Stimulated activated CD4-positive, alpha-beta T cell treated with anti-CD3 and anti-CD28 coated beads, Interleukin-1b, Interleukin-23, amount 100 ng/mL, for 1 hour (primary cell): ENCODE results near the gene TPPP.
"Not testable (repeated sequence)": the region's sequence is repeated elsewhere in the genome, so short reads cannot be mapped to it uniquely, and the experiment has no call there.

Experiments
- DNase-seq, 2 donors: peaks; one replicate each; pipeline ENCODE4 v3.0.0-alpha.2; 2020; ENCODE audit warnings: low read depth in 2 of 2

TPPP gene

DNA sequence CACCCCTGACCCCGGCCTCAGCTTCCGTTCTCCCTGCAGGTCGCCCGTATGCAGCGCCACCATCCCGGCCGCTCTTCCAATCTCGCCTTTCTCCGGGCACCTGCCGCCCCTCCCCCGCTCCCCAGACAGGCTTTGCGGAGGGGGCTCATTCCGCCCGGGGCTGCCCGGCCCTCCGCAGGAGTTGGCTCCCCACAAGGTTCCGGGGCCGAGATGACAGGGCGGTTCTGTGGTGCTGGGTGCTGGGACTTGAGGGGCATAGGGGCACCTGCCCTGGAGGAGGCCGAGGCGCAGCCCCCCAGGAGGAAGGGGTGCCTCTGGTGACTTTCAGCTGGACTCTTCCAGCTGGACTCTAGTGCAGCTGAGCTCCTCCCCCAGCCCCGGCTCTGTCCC lies 885 bp upstream of the TPPP start:
- not testable (repeated sequence) for DNase-seq

DNA sequence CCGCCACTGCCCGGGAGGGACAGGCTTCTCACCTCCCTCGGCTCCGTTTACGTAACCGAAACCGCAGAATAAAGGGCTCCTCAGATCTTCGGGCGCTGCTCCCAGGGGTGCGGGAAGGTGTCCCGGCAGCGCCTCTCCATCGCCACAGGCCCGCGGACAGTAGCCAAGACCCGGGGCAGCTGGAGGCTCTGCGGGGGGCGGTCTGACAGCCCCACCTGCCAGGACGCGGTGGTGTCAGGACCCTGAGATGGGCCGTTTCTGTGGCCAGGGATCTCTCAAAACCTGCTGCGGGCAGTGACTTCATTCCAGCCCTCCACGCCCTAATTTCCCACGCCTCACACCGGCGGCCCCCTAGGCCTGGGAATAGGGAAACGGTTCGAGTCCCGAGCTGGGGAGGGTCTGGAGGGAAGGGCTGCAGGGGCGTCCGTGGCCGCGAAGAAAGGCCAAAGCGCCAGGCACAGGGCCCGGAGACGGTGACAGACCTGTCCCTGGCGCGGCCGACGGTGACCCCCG lies 567 bp downstream of the TPPP start:
- not testable (repeated sequence) for DNase-seq

DNA sequence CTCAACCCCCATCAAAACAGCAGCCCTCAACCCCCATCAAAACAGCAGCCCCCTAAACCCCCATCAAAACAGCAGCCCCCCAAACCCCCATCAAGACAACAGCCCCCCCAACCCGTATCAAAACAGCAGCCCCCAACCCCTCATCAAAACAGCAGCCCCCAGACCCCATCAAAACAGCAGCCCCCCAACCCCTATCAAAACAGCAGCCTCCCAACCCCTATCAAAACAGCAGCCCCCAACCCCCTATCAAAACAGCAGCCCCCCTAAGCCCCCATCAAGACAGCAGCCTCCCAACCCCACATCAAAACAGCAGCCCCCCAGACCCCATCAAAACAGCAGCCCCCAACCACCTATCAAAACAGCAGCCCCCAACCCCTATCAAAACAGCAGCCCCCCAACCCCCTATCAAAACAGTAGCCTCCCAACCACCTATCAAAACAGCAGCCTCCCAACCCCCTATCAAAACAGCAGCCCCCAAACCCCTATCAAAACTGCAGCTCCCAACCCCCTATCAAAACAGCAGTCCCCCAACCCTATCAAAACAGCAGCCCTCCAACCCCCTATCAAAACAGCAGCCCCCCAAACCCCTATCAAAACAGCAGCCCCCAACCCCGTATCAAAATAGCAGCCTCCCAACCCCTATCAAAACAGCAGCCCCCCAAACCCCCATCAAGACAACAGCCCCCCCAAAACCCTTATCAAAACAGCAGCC lies 1.2 kb downstream of the TPPP start:
- DNase-seq, result no peak

DNA sequence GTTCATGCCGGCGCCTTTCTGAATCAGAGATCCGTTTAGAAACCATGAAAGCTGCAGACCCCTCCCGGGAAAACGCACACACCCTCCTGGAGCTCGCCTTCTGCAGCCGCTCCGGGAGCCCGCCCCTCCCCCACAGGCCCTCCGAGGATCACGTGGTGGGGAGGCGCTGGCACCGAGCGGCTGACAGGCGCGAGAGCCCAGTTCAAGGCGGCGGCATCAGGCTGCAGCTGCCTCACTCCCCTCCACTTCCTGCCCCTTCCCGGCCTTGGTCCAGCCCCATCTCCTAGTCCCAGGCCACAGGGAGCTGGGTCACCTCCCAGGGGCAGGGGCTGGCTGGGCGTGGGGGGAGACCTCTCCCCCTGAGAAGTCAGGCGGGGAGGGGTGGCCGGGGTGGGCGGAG lies 2.1 kb downstream of the TPPP start:
- DNase-seq, result not testable (repeated sequence)

DNA sequence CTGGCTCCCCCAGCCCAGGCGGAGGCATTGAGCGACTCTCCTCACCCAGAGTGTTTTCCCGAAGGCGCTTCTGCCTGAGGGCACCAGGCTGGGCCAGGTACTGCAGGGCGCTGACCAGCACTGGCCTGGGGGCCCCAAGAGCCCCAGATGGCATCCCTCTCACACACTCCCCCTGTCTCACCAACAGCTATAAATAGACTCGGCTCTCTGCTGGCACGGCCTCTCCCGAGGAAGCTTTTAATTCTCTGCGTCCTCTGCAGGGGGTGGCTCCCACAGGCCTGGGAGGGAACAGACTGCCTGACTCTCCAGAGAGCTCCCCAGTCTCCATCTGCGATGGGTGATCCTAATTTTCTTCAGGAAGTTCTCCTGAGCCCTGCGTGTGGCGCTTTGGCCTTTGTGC lies 2.9 kb downstream of the TPPP start:
- DNase-seq, result not testable (repeated sequence)

DNA sequence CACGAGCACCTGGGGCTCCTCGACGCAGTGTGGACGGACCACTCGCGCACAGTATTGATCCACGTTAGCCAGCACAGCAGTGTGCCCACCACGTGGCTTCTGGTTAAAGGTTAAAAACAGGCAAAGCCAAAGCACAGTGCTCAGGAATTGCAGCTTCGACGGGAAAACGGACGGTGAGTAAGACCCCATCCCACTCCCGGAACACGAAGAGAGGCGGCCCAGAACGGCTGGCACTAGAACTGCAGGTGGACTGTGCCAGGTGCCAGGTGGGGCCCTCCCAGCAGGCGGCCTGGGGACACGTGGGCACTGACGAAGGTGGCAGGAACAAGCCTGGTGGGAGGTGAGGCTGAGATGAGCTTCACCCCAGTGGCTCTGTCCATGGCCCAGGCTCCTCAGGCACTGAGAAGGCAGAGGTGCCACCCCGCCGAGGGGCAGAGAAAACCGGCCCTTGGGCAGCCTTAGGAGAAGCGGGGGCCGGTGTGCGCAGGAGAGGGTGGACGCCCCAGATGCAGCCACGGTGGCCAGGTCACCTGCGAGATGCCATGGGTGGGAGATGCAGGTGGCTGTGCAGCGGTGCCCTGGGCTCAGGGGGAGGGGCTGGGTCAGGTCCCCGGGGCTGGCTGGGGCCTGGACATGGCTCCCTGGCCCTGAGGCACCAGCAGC lies 4.7 kb downstream of the TPPP start:
- DNase-seq, result not testable (repeated sequence)

DNA sequence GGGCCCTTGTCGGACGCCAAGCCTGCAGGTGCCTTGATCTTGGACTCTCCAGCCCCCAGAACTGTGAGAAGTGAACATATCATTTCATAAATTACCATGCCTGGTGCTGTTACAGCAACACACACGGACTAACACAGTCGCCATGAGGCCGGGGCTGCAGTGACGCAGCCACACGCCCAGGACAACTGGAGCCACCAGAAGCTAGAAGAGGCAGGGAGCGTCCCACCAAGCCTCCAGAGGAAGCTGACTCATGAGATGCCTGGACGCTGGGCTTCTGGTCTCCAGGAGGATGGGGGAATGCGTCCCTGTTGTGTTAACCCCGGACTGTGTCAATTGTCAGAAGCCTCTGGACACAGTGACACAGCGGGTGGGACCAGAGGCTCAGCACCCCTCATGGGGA lies 6.2 kb downstream of the TPPP start:
- not testable (repeated sequence) for DNase-seq

DNA sequence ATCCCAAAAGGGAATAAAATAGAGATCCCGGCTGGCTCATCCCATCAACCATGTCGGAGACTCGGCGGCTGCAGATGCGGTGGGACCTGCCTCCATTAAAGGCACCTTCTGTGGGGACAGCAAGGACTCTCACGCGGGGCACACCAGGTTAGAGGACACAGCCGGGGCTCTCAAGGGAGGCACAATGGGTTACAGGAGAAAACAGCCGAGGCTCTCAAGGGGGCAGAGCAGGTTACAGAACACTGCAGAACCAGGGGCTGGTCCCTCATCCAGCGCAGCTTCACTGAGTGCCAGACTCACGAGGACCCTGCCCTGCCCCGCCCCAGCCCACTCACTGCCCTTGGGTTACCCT lies 7.0 kb downstream of the TPPP start:
- DNase-seq, result not testable (repeated sequence)

DNA sequence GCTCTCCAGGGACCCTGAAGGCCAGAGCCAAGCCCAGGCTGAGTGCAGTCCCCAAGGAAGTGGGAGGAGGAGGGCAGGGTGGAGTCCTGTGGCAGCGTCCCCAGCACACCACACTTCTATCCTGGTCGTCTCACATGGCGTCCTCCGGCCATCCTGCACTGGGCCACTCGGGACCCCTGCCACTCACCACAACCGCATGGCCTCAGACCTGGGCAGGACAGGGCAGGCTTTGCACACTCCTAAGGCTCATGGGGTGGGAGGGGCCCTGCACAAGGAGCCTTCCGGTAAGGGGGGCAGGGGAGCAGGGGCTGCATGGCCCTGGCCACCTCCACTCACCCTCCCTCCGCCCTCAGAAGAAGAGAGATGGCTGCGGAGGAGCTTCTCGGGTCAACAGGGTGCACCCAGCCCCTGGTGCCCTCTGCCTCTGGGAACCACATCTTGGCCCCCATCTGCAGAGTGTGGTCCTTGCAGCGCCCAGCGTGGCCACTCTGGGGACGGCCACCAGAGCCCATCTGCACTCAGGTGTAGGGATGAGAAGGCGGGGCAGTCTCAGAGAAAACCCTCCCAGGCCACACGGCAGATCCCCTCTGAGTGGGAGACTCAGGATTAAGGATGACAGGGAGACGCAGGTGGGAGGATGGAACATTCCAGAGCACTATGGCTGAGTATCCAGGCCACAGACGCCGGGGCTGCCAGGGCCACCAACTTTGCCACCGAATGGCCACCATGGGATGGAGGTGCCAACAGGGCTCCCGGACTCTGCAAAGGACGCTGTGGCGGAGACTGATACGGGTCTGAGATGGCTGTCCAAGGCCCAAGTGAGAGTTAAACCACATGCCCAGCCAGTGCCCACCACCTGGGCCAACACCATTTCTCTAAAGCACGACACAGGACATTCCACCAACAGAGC lies 7.6 kb downstream of the TPPP start:
- no peak for DNase-seq

DNA sequence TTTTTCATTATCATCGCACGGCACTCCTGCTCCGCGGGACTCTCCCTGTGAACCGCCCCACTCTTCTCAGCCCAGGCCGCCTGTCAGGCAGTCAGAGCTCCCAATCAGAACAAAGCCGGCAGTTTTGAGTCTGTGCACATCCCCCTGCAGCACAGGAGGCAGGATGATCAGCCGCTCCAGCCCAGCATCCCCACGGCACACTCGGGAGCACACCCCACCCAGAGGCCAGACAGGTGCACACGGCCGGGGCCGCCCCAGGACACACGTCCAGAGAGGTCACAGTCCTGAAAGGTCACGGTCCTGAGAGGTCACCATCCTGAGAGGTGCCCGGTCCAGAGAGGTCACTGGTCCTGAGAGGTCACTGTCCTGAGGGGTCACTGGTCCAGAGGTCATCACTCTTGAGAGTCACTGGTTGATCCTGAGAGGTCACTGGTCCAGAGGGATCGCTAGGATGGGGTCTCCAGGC lies 8.4 kb downstream of the TPPP start:
- DNase-seq, result no peak

DNA sequence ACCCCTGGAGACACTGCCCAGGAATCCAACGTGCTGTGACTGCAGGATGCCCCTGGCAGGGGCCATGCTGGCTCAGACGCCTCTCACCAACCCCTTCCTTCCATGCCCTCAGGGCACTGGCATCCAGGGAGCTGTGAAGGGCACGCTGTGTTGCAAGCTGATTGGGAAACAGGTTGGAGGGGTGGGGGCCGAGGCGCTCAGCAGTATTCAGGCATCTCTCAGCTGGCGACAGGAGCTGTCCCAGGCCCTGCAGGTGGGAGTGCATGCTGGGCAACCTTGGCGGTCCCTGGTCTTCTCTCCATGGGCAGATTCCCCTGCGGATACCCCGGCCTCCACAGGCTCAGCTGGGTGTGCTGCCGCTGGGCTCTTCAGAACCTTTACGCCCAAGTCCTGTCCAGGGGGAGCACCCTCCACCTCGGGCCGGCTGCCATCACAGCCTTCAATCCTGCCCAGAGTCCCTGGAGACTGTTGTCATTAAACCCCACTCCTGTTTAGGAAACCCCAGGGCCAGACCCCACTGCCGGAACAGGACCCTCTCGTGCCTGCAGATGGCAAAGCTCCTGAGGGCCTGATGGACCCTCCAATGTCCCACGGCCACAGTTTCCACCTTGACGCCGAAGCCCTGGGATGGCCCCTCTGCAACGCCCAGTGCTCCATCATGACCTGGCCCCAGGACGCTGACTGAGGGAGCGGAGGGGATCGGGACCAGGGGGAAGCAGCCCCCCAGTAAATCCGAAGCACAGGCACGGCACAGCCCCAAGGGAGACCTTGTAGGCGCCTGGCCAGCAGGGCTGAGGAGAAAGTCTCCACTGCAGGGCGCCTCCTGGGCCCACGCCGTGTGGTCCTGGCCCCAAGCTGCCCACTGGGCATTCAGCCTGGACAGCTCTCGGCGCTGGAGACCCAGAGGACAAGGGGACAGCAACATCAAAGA lies 9.3 kb downstream of the TPPP start:
- DNase-seq, result no peak

DNA sequence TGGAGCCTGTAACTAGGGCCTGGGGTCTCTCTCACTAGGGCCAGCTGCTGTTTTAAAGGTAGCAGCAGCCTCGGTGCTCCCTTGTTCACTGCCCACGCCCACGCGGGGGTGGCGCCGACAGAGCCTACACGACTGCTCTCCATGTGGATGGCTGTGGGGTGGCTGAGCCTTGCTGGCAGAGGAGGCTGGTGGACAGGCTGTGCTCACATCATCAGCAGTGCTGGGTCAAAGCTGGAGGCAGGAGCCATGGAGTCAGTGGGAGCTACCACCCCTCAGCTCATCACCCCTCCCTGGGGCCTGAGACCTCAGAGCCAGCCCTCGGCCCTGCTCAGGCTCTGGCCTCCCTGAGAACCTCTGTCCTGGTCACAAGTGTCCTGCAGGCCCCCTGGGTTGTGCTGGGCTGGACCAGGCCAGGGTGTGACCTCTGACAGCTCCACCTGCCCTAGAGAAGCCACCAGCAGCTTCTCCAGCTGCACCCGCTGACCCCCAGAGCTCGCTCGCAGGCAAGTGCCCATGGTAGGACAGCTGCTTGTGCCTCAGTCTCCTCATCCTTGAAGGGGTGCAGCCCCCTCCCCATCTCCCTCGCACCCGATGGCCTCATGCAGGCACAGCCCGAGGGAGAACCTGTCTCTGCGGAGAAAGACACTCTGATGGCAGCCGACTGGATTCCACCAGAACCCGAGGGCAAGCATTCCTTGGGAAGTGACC lies 10.3 kb downstream of the TPPP start:
- DNase-seq, result not testable (repeated sequence)

DNA sequence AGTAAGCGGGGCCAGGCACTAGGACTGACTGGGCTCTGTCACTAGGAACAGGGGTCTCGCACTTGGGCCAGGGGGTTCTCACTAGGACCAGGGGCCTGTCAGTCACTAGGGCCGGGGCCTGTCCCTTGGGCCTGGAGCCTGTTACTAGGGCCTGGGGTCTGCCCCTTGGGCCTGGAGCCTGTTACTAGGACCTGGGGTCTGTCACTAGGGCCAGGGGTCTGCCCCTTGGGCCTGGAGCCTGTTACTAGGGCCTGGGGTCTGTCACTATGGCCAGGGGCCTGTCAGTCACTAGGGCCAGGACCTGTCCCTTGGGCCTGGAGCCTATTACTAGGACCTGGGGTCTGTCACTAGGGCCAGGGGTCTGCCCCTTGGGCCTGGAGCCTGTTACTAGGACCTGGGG lies 10.9 kb downstream of the TPPP start:
- not testable (repeated sequence) for DNase-seq

DNA sequence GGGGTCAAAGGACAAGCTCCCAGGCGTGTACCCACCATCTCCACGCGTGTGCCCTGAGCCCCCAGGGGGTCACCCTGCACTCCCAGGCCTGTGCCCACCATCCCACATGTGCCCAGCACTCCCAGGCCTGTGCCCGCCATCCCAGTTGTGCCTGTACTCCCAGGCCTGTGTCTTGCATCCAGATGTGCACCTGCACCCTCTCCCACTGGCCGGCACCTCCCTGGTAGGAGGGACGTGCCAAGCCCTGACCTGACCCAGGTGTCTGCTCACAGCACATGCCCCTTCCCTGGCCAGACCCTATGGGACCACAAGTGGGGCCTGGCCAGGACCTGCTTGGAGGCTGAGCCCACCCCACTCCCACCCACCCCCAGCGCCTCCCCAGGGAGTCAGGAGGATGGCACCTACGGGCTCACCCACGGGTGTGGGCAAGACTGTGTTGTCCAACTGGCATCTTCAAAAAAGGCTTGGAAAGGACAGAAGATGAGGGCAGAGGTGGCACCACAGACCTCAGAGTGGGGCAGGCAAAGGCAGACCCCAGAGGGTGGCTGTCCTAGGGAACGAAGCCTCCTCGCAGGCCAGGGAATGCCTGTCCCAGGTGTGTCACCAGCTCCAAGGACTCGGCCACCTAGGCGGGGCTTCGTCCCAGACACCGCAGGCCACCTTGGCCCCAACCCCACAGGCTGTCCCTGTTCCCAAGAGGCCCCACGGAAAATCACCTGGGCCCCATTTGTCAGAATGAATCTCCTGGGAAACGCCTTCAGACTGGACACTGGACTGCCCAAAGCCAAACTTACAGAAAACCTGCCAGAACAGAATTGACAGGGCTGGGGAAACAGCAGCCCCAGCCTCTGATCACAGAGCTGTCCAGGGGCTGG lies 11.6 kb downstream of the TPPP start:
- DNase-seq, result not testable (repeated sequence)

DNA sequence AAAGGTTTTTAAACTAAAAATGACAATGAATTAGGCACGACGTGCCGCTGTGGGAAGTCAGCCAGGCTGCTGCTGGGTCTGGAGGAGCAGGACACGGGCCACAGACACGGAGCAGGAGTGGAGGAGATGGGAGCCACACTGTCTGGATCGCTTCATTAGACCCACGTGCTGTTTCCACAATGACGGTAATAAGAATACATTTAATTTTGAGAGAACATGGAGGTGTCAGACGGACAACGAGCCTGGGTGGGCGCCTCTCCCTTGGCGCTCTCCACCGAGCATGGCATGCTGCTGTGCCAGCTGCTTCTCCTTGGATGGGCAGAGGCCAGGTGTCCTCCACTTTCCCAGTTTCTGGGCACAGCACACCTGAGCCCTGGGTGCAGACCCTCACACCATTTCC lies 12.3 kb downstream of the TPPP start:
- DNase-seq, result not testable (repeated sequence)

DNA sequence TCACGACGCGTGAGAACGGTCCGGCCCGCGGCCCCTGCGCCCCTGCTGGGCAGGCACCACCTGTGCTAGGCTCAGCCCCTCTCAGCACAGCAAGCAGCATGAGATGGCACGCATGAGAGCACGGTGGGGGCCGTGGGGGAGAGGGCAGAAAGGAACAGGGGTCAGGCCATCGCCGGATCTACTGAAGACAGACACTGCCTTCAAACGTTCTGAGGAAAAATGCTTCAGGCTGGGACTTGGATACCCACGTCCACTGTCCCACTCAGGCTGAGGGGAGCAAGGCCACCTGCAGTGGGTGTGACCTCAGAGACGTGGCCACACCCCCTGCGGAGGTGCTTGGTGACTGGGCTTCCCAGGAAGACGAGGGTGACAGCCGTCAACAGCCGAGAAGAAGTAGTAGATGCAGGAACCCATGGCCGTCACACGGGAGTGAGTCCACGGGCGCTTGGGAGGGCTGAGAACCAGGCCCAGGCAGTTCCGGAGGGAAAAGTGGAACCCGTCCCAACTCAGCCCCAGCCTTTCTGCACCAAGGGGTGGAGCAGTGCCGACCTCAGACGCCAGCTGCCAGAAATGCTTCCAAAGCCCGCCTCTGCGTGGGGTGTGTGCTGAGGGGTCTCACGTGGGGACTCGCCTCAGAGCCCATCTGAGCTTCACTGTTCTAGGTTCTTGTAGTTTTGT lies 12.9 kb downstream of the TPPP start:
- not testable (repeated sequence) for DNase-seq

DNA sequence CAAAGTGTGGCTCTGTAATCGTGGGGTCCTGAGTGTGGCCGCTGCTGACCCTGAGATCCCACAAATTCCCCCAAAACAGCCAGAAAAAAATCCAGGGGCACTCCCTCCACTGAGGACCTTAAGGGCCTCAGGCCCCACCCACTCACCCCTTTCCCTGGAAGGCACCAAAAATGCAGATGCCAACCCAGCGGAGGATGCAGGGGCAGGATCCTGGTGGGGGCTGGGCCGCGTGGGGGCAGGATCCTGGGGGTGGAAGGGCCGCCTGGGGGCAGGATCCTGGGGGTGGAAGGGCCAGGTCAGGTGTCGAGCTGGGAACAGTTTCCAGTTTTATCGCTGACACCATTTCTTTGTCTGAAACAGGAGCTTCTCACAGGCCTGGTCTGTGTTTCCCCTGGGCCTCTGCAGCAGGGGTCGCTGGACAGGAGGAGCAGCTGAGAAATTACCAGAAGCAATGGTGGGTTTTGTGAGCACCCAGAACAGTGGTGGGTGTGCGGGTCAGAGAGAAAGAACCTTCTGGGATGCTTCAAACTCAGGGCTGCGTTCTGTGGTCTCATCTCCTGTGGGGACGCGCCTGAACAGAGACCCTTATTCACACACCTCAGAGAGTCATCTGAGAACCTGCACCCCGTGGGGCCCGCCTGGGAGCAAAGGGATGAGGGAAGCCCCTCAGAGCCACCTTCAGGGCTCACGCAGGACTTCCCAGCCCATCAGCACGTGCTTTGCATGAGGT lies 13.8 kb downstream of the TPPP start:
- DNase-seq, result not testable (repeated sequence)

DNA sequence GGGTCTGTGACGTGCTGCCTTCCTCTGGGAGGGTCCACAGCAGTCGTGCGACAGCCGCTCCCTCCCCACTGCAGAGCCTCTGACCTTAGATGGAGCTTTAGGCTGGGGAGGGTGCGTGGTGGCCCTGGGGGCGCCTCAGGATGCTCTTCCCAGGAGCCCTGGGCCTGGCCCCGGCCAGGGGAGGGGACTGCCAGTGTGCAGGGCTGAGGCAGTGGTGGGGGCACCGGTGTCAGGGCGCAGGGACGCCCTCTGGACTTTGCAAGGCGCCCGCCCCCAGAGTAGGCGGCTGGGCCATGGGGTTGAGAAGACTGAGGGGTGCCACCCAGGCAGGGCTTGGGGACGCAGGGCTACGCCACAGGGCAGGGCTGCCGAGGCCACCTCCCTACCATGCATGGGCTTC lies 14.6 kb downstream of the TPPP start:
- not testable (repeated sequence) for DNase-seq
